Left colon (tissue), 2 donors: ENCODE data around the gene RNASE8. TPM values are rescaled to one million over a fixed set of nuclear protein-coding genes. Genes with fewer than 3 reads are reported as not detected.

ENCODE experiments used
- ATAC-seq: fragments of 200-7000 bp; cut with Tn5 transposase; one replicate; pipeline ENCODE4 v1.9.1; 2020; ENCODE audit warnings: mild to moderate bottlenecking, moderate library complexity
- DNase-seq, 2 donors: peaks; one replicate each; pipeline ENCODE4 v3.0.0-alpha.2; 2020
- intact Hi-C, 2 donors: fragments of 100-400 bp; cut with DNase I in 1 of 2; cut with micrococcal nuclease in 1 of 2; formaldehyde crosslinking; loops; one replicate each; pipeline versions ENCODE4 v1.11.2 to v1.14.0; 2022; cut with DNase I, micrococcal nuclease
- total RNA-seq, 2 donors: library from RNA; stranded (reverse); fragmentation: NEBNext Ultra II Directional; extraction: Animal tissue kit (Norgen Biotek cat#: 25700); gene quantifications; one replicate each; pipeline ENCODE4 v1.2.1, GENCODE V29; 2021
- donor health status: DM: no; HTN: no; CAD: no.
- donor health status: DM: yes; HTN: yes; CAD: no.

RNASE8 gene
- total RNA-seq, 2 donors from 2014 or later: not detected

GRCh38 chr14:21042918-21043317, 14.7 kb upstream of the RNASE8 start:
- intact Hi-C loops: loop anchor here in 1 of 2 donors (5.0 kb wide), 1 partner anchor 186 kb away; no protein-coding TSS in a partner anchor
- no peak for ATAC-seq
- DNase-seq: no peak

- ATAC-seq: no peak
- intact Hi-C loops: loop anchor here in 1 of 2 donors (5.0 kb wide), 1 partner anchor 186 kb away; no protein-coding TSS in a partner anchor
- DNase-seq: no peak
Observed at GRCh38 chr14:21043387-21043973, 14.1 kb upstream of the RNASE8 start.

GRCh38 chr14:21043974-21044618, 13.5 kb upstream of the RNASE8 start:
- intact Hi-C loops: loop anchor here in 1 of 2 donors (5.0 kb wide), 1 partner anchor 187 kb away; no protein-coding TSS in a partner anchor
- ATAC-seq (peak; percentile 79), DNase-seq (no peak)

- intact Hi-C loops: no loop called here
- ATAC-seq: no peak
- DNase-seq: no peak
Observed at GRCh38 chr14:21047378-21047781, 10.2 kb upstream of the RNASE8 start.

GRCh38 chr14:21048638-21049037, 9.0 kb upstream of the RNASE8 start:
- intact Hi-C loops: no loop called here
- ATAC-seq (no peak), DNase-seq (no peak)

- intact Hi-C loops: no loop called here
Observed at GRCh38 chr14:21049271-21049673, 8.3 kb upstream of the RNASE8 start.

GRCh38 chr14:21050597-21050996, 7.0 kb upstream of the RNASE8 start:
- intact Hi-C loops: loop anchor here in 1 of 2 donors (5.0 kb wide), 1 partner anchor 38 kb away; no protein-coding TSS in a partner anchor
- ATAC-seq (no peak), DNase-seq (no peak)

More at GRCh38 chr14:21049271-21049673, 8.3 kb upstream of the RNASE8 start:
- ATAC-seq: no peak
- DNase-seq: no peak

- ATAC-seq (no peak), DNase-seq (no peak)
- intact Hi-C loops: loop anchor here in 1 of 2 donors (5.0 kb wide), 1 partner anchor 41 kb away; no protein-coding TSS in a partner anchor
Observed at GRCh38 chr14:21053184-21054122, 4.2 kb upstream of the RNASE8 start.

GRCh38 chr14:21054123-21054767, 3.4 kb upstream of the RNASE8 start:
- peak; percentile 68 for ATAC-seq
- DNase-seq: peak; percentile 49 to 70
- intact Hi-C loops: loop anchor here in 1 of 2 donors (5.0 kb wide), 1 partner anchor 42 kb away; no protein-coding TSS in a partner anchor

- DNase-seq: no peak
- intact Hi-C loops: loop anchor here in 1 of 2 donors (5.0 kb wide), 1 partner anchor 42 kb away; no protein-coding TSS in a partner anchor
- ATAC-seq: no peak
Observed at GRCh38 chr14:21054768-21055145, 2.9 kb upstream of the RNASE8 start.

- ATAC-seq (peak; percentile 73), DNase-seq (peak; percentile 43 to 74)
- intact Hi-C loops: no loop called here
Observed at GRCh38 chr14:21055432-21056117, 2.0 kb upstream of the RNASE8 start.

- intact Hi-C loops: no loop called here
- peak; percentile 87 to 89 for DNase-seq
- ATAC-seq: peak; percentile 65
Observed at GRCh38 chr14:21056520-21057163, 980 bp upstream of the RNASE8 start.

- DNase-seq: no peak
- ATAC-seq: no peak
- intact Hi-C loops: no loop called here
Observed at GRCh38 chr14:21058903-21059302, 1.3 kb downstream of the RNASE8 start.

GRCh38 chr14:21059842-21060613, 2.4 kb downstream of the RNASE8 start:
- no peak for DNase-seq
- peak; percentile 51 for ATAC-seq
- intact Hi-C loops: no loop called here

- DNase-seq (no peak), ATAC-seq (peak; percentile 54)
- intact Hi-C loops: no loop called here
Observed at GRCh38 chr14:21060614-21061346, 3.2 kb downstream of the RNASE8 start.

- intact Hi-C loops: no loop called here
- DNase-seq (no peak), ATAC-seq (peak; percentile 2)
Observed at GRCh38 chr14:21061347-21061668, 3.7 kb downstream of the RNASE8 start.
